Measurements from ENCODE around the gene NOX1.
A peak's percentile ranks its signal among the peaks of the same experiment; 100 is the strongest.

NOX1 gene
- total RNA-seq = 0 reads per million in 4 donors

DNA sequence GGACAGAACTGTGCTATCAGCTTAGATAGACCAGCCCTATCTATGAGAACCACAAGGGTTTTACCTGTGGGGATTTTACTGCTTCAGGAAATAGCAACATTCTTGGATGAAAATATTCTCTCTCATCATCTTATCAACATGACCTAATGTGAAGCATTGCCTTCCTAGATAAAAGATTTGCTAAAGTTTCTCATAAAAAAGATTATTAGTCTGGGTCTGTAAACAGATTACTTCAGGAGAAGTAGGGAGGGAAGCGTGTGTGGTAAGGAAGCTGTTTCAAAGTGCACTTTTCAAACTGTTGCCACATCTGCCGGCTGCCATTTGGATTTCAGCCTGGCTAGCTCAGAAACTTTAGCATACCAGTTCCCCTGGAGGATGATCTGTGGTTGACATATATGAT lies at the start of gene NOX1:
Gene NOX1 (minus strand): TSS at position 35 of the 400 bp plus-strand sequence. CDS start 220 bp downstream, outside the sequence.
- no peak for DNase-seq

DNA sequence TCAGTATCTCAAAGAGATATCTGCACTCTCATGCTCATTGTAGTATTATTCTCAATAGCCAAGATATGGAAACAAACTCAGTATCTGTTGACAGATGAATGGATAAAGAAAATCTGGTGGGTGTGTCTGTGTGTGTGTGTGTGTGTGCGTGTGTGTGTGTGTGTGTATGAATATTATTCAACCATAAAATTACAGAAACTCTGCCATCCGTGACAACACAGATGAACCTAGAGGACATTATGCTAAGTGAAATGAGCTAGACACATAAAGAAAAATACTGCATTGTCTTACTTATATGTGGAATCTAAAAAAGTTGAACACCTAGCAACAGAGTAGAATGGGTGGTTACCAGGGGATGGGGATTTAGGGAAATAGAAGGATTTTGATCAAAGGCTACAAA lies 41.4 kb upstream of the NOX1 start:
- DNase-seq = no peak

DNA sequence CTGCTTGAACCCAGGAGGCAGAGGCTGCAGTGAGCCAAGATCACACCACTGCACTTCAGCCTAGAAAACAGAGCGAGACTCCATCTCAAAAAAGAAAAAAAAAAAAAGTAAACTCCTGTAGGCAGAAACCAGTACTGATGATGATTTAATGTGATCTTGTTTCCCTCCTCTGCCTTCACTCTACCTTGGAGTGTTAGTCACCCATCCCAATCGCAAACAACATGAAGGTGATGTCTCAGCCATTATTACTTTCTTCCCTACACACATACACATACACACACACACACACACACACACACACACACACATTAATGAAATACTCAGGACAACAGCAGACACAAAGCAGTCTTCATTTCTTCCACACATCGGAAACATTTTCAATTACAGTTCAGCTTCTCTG lies 39.0 kb upstream of the NOX1 start:
- no peak for DNase-seq

DNA sequence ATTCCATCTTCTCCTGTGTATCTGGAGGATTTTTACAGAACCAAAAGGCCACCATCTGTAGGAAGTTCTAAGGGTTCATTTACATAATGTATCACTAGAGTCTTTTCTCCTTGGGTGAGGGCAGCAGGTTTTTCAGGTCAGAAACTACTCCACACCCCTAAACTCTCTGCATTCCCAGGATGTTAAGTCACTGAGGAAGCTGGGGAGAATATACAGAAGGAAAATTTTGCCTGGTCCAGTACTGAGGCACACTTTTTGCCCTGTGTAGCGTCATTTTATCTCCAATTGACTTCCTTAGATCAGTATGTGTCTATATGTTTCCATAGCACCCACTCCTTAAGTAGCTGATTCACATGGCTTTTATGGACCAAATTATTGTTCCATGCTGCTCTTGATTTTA lies 37.6 kb upstream of the NOX1 start:
- DNase-seq = no peak

DNA sequence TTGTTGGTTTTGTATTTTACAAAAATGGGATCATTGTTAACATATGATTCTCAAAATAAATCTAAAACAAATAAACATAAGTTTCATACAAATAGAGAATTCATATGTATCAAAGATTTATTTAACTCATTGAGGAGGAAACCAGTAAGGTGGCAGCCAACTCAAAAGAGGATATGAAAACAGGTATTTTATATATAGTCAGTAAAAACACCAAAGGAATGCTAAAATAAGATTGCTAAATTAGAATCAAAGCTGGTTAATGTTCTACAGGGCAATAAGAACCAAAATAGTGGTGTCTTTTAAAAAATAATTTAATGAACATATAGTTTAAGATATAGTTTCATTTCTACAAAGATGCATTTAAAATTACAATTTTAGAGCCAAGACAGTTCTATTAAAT lies 31.5 kb upstream of the NOX1 start:
- no peak for DNase-seq

DNA sequence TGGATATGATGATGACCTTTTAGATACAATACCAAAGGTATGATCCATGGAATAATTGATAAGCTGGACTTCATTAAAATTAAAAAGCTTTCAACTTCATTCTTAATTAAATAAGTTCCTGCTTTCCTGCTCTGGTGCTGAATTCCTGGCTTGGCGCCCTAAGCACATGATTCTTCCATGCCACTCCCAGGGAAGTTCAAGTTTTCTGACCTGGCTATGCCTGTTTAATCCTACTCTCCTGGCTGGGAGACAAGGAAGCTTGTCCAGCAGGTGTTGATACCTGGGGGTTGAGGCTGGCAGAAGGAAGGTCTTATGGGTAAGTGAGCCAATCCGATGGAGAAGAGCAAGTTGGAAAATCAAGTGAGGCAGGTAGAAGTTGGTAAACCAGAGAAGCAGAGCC lies 30.3 kb upstream of the NOX1 start:
- no peak for DNase-seq

DNA sequence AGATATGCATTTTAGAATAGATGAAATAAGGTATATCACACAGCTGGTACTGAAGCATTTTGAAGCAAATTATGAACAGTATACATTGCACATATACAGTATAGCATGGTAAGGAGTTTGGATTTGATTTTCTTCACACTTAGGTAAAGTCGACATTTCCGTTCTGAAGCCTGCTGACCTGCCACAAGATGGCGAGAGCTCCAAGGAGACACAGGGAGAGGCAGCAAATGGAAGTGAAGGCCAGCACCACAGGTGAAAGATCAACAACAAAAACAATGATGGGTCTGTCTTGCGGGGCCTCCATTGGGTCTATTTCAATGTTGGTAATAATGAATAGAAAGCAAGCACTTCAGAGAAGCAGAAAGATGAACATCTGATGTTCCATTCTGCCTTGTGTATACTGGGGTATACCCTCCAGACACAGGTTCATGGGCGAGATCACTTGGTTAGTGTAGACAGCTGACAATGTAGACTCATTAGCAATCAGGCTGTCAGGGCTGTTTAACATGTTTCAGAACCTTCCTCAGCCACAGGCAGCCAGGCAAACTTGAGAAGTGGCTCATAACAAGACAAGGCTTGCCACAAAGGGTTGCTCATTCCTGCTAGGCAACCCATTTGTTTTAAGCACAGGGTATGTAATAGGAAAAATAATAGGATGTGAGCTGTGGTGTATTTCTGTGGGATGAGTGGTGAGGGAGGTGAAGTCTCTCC lies 21.4 kb upstream of the NOX1 start:
- peak in 1 of 5 donors; percentile 28 for DNase-seq

DNA sequence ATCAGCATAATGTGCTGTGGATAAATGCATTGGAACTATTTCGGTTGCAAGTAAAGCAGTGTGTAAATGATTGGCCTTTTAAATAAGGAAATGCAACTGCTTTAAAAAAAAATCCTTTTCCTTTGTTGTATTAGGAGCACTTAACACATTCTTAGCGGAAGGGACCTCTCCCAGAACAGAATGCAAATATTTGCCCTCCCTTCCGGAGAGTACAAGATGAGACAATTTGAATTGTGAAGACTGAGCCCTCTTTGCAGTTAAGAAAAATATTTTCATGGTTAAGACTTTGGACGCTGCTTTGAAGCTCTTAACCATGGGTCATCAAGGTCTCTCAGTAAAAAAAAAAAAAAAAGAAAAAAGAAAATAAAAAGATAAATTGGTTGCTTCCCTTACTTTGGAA lies 9.5 kb upstream of the NOX1 start:
- DNase-seq = no peak

DNA sequence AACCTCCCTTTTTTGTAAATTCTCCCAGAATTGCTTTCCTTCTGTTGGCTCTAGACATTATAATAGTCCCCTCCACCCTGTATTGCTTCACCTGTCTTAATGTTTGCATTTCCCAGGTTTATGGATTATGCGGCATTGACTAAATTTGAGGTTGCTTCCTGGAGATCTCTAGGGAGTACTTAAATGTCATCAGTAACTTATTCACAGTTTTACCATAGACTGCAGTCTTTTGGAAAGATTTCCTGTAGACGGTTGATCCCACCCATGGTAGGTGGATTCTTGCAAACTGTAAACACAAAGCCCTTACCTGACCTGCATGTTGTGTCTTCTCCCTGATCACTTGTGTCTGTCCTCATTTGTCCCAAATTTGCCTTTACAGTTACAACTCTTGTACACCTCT lies 6.2 kb upstream of the NOX1 start:
- no peak for DNase-seq

DNA sequence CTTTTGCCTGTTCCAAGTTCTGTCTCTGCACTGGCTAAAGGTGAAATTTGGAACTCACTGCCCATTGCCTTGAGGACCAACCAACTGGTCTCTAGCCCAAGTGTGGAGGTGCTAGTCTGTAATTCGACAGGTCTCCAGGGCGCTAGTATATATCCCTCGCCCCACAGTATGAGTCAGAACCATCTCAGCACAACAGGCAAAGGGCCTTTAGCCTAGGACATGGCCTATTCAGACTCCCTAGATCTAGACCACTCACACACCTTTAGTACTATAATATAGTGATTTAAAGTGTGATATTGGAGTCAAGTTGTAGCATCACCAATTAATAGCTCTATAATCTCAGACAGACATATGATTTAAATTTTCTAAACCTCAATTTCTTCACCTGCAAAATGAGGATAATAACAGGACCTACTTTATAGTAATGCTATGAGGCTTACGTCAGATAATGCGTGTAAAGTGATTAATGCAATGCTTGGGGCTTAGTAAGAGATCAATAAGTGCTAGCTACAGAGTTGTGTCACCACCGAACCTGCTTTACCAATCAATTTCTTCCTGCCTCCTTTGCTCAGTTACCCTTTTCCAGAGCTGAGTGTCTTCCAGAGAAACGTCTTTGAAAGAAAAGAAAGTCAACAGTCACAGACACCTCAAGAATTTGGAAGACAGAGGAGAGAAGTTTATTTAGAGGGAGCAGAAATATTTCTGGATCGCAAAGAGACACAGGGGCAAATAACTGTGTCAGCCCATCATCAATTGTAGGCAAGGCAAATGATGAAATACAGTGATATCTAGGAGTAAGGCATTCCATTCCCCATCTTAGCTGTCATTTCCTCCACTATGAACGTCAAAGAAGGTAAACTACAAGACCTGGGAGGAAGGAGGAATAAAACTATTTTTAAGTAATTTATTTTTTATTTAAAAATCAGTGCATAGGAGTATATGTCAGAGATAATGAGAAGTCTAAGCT lies 2.3 kb downstream of the NOX1 start:
- no peak for DNase-seq

DNA sequence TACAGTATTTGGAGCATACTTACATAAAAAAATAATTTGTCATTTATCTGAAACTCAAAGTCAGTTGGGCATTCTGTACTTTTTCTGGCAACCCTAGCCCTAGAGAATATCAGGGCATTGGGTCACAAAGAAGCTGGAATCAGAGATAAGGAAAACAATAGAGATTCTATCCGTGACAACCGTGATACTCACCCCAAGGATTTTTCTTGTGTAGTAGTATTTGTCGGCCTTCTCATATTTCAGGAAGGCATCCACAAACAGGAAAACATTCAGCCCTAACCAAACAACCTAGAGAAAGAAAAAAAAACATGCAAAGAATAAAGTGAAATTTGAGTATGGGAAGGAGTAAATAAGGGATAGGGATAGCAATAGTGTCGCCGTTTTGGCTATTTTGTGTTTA lies 3.6 kb downstream of the NOX1 start:
- no peak for DNase-seq

DNA sequence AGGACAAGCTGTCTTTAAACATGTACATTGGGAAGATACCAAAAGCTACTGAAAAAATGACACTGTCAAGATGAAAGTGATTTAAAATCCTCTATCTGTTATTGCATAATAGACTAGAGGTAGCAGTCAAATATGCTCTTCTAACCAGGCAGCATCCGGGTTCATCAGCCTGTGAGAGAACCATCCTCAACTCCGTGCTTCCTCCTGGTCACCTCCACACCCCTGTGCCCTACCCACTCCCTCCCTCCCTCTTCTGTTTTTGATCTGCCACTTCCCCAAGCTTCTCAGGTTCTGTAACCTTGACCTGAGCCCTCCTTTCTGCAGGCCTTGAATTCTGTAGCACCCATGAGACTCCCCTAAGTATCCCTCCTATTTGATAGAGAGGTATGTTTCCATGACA lies 5.9 kb downstream of the NOX1 start:
- DNase-seq = no peak

DNA sequence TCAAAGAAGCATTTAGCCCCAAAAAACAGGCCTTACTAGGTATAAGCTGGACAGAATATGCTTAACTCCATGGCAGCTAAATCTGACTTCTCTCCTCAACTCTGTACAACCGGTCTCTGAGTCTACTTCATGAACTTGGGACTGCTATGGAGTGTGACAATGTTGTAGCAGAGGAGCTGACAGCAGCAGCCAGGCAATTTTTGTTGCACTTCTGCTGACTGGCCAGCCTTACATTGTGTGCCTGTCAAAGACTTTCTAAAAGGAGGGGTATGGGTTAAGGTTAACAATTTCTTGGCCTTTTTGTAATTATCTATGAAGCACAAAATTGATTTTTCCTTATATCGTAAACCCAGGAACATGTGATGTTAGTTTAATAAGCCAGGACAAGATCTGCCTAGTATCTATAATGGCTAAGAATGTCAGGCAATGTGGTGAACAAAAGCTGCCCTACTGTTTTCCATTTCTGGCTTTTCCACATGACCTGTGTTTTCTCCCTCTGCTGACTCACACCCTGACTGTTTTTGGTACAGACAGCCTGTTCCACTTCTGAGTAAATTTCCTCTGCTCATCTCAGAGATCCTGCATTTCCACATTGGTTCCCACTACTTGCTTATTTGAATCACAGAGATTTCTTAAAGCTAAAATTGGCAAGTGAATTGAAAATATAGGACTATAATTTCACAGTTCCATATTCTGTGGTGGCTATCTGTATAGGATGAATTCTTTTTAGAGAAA lies 9.3 kb downstream of the NOX1 start:
- DNase-seq = no peak

DNA sequence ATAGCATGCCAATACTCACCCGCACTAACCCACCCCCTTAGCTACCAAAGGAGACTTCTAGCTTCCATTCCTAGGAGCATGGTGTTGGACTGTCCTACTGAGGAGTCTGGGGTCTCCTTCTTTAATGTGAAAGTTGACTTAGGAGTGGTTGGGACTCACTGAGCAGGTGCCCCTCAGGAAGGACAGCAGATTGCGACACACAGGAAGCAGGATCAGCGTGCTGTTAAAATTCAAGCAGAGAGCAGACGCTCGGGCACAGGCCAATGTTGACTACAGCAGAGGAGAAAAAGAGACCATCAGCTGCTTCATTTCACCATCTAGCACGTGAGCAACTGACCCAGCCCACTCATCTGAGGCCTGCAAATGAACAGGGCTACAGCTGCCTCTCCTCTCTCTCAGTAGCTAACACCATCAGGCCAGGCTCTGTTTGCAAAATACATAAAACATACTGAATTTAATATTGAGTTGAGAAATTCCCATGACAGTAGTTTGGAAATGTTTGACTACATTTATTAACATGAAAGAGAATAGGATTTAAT lies 10.8 kb downstream of the NOX1 start:
- DNase-seq = no peak

DNA sequence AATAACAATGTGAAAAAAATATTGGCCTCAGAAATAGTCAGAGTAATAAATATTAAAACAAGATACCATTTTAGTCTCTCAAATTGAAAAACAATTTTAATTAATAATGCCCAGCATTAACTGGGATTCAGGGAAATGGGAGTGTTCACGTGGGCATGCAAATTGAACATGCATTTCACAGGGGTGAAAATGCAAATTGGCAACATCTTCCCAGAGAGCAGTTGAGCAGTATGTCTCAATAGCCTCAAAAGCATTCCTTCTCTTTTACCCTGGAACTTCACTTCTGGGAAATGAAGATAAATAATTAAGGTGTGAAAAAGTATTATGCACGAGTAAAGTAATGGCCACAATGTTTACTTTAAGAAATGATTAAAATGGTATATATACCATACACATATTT lies 21.3 kb downstream of the NOX1 start:
- no peak for DNase-seq

DNA sequence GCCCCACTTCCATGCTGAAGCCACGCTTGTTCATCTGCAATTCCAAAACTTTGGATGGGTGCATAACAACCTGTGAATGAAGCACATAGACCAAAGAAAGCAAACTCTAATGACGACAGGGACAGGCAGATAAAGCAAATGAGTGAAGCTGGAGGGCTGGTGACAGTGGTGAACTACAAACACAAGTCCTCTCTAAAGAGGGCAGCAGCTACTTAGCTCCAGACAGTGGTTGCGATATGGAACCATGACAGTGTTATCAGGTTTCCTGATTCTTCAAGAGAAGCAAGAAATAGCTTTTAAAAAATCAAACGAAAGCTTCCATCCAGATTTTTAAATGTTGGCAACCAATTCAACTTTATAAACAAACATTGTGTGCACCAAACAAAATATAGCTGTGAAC lies 23.8 kb downstream of the NOX1 start:
- no peak for DNase-seq

DNA sequence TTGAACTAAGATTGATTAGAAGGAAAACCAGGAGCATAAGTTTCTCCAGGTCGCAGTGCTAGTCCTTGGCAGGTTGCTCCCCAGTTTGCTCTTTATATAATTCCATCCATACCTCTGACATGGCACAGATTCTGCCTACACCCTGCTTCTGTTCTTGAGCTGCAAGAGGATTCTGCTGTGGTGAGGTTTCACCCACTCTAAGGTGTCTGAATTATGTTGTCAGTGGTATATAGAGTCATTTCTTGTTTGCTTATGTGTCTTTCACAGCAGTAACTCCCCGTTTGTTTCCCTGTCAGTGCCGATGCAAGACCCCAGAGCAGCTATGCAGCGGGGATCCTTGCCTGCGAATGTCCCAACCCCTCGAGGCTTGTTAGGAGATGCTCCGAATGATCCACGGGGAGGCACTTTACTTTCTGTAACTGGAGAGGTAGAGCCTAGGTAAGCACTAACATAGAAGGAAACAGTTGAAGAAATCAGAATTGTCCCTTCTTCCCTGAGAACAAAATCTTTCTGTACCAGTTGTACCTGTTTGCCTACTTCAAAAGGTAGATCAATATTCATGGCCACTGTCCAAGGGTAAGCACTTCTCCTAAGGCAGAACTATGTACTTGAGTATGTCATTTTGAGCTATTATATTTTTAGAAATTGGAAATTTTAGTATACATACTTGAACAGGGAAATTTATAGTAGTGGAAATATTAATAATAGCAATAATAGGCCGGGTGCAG lies 42.8 kb downstream of the NOX1 start:
- peak in 1 of 5 donors; percentile 6 for DNase-seq

DNA sequence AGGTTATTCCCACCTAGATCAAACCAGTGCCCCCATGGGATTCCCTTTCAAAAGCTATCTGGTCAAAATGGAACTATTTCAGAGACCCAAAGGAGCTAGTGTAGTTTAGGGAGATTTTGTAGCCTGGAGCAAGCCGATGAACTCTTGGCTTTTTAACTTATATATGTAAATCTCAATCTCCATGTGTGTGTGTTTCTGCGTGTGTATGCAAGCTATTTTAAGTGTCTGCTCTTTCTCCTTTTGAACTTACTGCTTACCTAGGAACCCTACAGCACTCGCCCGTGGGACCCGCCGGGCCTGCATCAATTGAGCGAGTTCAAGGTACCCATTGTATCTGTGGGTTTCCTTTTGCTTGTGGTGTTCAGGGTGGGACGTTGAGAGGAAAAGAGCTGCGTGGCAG lies 43.6 kb downstream of the NOX1 start:
- peak in 1 of 5 donors; percentile 30 for DNase-seq

DNA sequence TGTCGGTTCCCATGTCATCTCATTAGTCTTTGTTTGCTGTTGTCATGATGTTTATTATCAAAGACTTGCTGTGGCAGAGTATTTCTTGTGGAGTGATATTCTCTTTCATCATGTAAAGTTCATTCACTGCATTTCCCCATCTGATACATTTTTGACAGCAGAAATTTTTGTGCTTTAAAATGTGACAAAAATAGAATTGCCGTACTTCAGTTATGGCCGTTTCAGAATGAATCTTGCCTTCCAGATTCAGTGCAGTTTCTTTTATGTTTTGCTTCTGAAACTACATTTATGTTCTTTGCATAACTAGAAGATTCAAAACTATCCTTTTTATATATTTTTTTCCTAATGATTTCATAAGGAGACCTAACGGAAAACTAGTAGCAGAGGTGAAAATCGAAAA lies 44.0 kb downstream of the NOX1 start:
- no peak for DNase-seq

DNA sequence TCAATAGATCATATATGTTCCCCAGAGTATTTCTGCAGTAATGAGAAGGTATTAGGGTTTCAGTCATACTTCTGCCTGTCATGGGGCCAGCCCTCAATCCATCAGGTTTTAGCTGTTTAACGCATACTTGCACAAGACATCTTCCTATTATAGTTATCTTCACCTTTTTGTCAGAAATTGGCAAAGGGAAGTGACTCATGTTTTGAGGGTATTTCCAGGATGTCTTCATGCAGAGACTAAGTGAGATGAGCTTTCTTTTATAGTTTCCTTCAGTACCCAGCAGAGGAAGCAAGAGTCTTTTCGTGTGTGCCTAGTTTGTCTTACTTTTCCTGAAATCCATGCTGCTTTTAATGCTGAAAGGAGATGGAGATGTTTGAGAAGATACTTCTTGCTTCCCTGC lies 44.4 kb downstream of the NOX1 start:
- peak in 1 of 5 donors; percentile 86 for DNase-seq

DNA sequence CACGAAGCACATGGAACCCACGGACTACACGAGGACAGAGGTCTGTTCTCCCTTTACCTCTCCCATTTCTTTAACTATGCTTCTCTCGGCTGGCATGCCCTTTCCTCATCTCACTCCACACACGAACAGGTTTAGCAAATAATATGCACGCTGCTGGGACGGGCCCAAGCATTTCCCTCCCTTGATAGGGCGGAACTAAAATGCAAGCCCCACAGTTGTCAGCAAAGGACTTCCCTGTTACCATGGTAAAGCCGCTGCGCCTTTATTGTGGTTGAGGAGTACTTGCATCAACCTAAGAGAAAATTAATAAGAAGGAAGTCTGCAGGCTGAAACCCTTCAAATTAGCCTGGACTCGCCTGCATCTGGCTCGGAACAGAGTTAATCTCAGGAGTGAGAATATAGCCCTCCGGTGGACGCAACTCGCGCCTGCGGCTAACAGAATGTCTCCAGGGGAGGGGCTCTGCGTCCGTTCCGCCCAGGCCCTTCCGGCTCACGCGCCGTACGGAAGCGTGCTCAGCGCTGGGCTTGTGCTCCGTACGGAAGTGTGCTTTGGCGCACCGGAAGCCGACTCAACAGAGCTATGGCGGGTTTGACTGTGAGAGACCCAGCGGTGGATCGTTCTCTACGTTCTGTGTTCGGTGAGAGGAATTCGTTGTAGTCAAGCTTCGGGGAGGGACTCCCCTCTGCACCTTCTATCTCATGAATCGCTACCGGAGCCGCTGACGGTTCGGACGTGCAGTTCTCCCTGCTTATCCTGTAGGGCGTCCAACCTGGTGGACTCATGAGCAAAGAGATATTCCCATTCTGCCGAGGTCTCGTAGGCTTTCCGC lies 54.1 kb downstream of the NOX1 start, which contains the start of gene CSTF2:
Gene CSTF2 (plus strand): TSS at position 555 of the 830 bp plus-strand sequence. CDS start 26 bp downstream, at position 581.
- peak; percentile 57 to 89 (median 70) for DNase-seq
